Fibroblast of skin of left quadriceps (primary cell): ENCODE results near the gene NGF.

Experiments
- DNase-seq, 2 experiments: peaks; one replicate each; pipeline ENCODE4 v3.0.0-alpha.2; 2013; ENCODE audit warnings: low read depth in 2 of 2

Gene NGF

GRCh38 chr1:115239148-115239422 lies 99.0 kb downstream of the NGF start:
- DNase-seq, result no peak

DNA sequence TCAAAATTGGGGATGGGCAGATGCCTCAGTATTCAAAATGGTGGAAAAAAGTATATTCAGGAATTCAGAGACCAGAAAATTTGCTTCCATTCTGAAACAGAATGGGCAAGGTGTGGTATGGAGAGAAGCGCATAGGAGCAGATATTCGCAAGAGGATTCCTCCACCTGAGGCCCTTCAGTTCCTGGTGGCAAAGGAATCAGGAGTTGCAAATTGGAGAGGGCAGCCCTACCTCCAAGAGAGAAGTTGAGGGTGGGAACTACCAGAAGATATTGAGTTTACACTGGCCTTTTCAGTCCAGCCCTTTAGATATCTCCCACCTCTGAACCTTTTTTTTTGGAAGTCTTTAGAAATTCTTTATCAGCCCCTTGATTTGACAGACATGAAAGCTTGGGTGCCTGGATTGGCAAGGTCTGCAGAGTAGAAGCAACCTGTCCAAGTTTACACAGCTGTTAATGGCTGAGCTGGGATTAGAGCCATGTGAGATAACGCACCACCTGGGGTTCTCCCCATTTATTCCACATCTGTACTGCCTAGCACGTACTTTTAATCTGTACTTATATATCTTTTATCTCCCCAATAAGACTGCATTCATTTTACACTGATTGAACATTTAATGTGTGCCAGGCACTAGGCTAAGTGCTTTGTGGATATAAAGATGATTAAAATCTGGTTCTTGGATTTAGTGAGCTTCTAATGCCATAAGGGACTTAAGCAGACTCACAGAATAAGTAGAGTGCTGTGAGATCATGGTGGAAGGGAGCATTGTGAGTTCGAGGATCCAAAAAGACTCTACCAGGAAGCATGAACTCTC lies 99.5 kb downstream of the NGF start:
- no peak for DNase-seq

- no peak for DNase-seq
These were observed 100.5 kb downstream of the NGF start for GRCh38 chr1:115237507-115237906.

- DNase-seq, result no peak
These were observed 101.0 kb downstream of the NGF start for GRCh38 chr1:115237023-115237422.
